ENCODE measurements around the gene SRGAP3. TPM values are rescaled to one million over a fixed set of nuclear protein-coding genes. Genes with fewer than 3 reads are reported as not detected.

SRGAP3 gene
- total RNA-seq, 4 donors from 2014 or later, result 14.7 to 58.9 (median 18.7) TPM

DNA sequence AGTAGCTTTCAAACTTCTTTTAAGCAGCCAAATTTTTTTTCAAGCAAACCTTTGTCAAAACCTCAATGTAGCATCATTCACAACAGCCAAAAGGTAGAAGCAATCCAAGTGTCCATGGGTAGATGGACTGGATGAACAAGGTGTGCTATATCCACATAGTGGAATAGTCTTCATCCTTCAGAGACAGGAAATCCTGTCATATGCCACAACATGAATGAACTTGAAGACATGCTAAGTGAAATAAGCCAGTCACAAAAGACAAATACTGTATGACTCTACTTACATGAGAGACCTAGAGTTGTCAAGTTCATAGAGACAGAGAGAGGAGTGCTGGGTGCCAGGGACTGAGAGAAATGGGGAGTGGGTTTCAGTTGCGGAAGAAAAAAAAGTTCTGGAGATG, 87.6 kb downstream of the SRGAP3 start:
- Histone ChIP-seq H3K4me3 (replicated peaks in 1 of 3) (no peak overlapping the region), H3K27ac (no peak overlapping the region), H3K27me3 (no peaks in the 10 kb centered on the region), H3K9me3 (no peaks in the 10 kb centered on the region), H3K36me3 (no peaks in the 10 kb centered on the region), H3K4me1 (no peaks in the 10 kb centered on the region)
- intact Hi-C loops (cut with DNase I), result no loop called here
- DNase-seq, result no peak
- TF ChIP-seq POLR2A (IDR thresholded peaks at IDR 0.05), result no peak
- TF ChIP-seq, protein P1, sequence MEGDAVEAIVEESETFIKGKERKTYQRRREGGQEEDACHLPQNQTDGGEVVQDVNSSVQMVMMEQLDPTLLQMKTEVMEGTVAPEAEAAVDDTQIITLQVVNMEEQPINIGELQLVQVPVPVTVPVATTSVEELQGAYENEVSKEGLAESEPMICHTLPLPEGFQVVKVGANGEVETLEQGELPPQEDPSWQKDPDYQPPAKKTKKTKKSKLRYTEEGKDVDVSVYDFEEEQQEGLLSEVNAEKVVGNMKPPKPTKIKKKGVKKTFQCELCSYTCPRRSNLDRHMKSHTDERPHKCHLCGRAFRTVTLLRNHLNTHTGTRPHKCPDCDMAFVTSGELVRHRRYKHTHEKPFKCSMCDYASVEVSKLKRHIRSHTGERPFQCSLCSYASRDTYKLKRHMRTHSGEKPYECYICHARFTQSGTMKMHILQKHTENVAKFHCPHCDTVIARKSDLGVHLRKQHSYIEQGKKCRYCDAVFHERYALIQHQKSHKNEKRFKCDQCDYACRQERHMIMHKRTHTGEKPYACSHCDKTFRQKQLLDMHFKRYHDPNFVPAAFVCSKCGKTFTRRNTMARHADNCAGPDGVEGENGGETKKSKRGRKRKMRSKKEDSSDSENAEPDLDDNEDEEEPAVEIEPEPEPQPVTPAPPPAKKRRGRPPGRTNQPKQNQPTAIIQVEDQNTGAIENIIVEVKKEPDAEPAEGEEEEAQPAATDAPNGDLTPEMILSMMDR (IDR thresholded peaks at IDR 0.05), result no peak
- WGBS, 2 donors, result 94 to 98% methylated on average over 1 of the region's 1 CpG

- no peak for TF ChIP-seq POLR2A (IDR thresholded peaks at IDR 0.05)
- TF ChIP-seq, protein P1 (IDR thresholded peaks at IDR 0.05), result no peak
- 94 to 97% methylated on average over 4 of the region's 4 CpGs for WGBS, 2 donors
- H3K27me3 ChIP-seq, result no peaks in the 10 kb centered on the region
- H3K9me3 ChIP-seq, result no peaks in the 10 kb centered on the region
- no peak overlapping the region for H3K27ac ChIP-seq
- DNase-seq, result no peak
- H3K36me3 ChIP-seq, result no peaks in the 10 kb centered on the region
- intact Hi-C loops (cut with DNase I), result no loop called here
- H3K4me1 ChIP-seq, result no peaks in the 10 kb centered on the region
- H3K4me3 ChIP-seq (replicated peaks in 1 of 3), result no peak overlapping the region
These were observed 88.1 kb downstream of the SRGAP3 start for GRCh38 chr3:9161298-9161697.

DNA sequence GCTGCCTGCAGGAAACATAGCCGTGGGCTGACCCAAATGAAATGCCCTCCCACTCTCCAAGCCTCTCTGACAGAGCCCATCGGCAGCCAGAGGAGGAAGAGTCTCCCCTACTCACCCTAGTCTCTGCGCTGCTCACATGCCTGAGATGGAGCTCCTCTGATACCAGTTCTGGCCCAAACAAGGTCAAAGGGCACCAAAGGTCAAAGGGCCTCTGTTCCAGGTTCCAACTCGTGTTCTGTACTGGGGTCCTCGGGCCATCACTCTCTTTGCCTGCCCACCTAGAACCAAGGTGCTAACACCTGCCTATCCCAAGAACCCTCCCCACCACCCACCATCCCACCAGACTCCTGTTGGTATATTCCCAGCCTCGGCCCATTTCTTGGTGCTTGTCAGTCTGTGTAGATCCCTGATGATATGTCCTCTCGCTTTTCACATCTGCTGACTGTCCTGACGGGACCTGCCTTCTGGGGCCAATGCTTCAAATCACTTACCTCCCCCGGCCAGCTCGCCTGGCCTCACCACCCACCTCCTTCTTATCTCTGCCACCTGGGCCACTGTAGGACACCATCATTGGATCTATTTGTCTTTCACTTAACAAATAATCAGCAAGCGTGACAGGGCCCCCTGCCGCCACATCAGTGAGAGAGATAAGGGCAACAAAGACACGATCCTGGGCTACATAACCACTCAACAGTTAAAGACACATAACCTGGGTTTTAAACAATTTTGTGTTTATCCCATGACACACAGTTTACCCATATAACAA, 90.4 kb downstream of the SRGAP3 start:
- no peaks in the 10 kb centered on the region for H3K9me3 ChIP-seq
- H3K27ac ChIP-seq, result no peak overlapping the region
- no peaks in the 10 kb centered on the region for H3K27me3 ChIP-seq
- no peak for TF ChIP-seq POLR2A (IDR thresholded peaks at IDR 0.05)
- TF ChIP-seq, protein P1 (IDR thresholded peaks at IDR 0.05), result no peak
- H3K4me1 ChIP-seq, result no peaks in the 10 kb centered on the region
- no peak overlapping the region for H3K4me3 ChIP-seq (replicated peaks in 1 of 3)
- H3K36me3 ChIP-seq, result no peaks in the 10 kb centered on the region
- 90 to 92% methylated on average over 13 of the region's 13 CpGs for WGBS, 2 donors
- DNase-seq, result no peak
- intact Hi-C loops (cut with DNase I), result no loop called here

DNA sequence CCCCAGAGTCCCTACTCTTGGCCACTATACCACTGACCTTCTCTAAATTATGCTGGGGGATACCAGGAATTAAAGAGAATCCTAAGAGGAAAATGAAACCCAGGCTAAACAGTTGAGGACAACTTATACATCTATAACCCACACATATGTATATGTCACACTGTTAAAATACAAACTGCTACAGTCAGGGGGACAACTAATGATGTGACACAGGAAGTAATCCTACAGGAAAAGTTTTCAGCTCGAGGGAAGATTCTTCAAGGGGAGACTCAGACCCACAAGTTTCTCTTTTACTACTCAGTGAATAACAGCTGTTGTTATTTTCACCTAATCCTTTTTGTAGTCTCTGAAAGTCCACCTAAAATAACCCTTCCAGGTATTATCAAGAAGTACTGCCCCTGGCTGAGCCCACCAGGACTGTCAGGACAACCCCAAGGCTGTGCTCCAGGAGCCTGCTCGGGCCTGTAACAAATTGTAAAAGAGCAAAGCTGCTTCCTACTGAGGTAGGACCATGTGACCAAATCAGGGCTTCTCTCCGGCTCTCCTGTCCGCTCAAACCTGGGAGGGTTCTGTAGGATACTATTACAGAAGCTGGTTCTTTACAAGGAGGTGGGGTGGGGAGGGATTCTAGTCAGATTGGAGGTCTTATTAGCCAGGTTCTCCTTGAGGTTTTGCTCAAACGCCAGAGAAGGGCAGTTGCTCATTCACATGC, 91.6 kb downstream of the SRGAP3 start:
- no peak for TF ChIP-seq POLR2A (IDR thresholded peaks at IDR 0.05)
- TF ChIP-seq, protein P1 (IDR thresholded peaks at IDR 0.05), result no peak
- no peaks in the 10 kb centered on the region for H3K4me1 ChIP-seq
- intact Hi-C loops (cut with DNase I), result no loop called here
- no peak overlapping the region for H3K4me3 ChIP-seq (replicated peaks in 1 of 3)
- no peaks in the 10 kb centered on the region for H3K27me3 ChIP-seq
- WGBS, 2 donors, result 82 to 85% methylated on average over 5 of the region's 5 CpGs
- DNase-seq, result no peak
- H3K27ac ChIP-seq, result no peak overlapping the region
- no peaks in the 10 kb centered on the region for H3K36me3 ChIP-seq
- no peaks in the 10 kb centered on the region for H3K9me3 ChIP-seq

- 80 to 92% methylated on average over 1 of the region's 1 CpG for WGBS, 2 donors
These were observed 92.8 kb downstream of the SRGAP3 start for GRCh38 chr3:9156604-9157003.

More at GRCh38 chr3:9156604-9157003, 92.8 kb downstream of the SRGAP3 start:
- Histone ChIP-seq H3K36me3 (no peaks in the 10 kb centered on the region), H3K9me3 (no peaks in the 10 kb centered on the region), H3K27me3 (no peaks in the 10 kb centered on the region), H3K4me3 (replicated peaks in 1 of 3) (no peak overlapping the region), H3K27ac (no peak overlapping the region), H3K4me1 (no peaks in the 10 kb centered on the region)
- TF ChIP-seq, protein P1 (IDR thresholded peaks at IDR 0.05), result no peak
- TF ChIP-seq POLR2A (IDR thresholded peaks at IDR 0.05), result no peak
- no peak for DNase-seq
- intact Hi-C loops (cut with DNase I), result no loop called here
